IMR-90 (cell line): ENCODE results near the gene ANXA1. TPM values are rescaled to one million over a fixed set of nuclear protein-coding genes. Genes with fewer than 3 reads are reported as not detected.

ENCODE experiments used
- ATAC-seq: fragments of 200-7000 bp; cut with Tn5 transposase; 2 replicates; pipeline ENCODE4 v1.9.1; 2020; ENCODE audit warnings: low read depth, mild to moderate bottlenecking, moderate library complexity
- BruUV-seq: library from RNA; stranded (reverse); fragments of 400-500 nt; replicated peaks from 2 replicates; lab custom pipeline; 2021; lab: Mats Ljungman, UMichigan
- CTCF ChIA-PET: fragments of 300-600 bp; formaldehyde crosslinking; extraction: SDS; loops from one replicate; lab custom pipeline; 2021; ENCODE audit warnings: antibody characterized with exemption; lab: Yijun Ruan, JAX
- POLR2A ChIA-PET: fragments of 300-600 bp; sonication (Branson Sonifier 250); formaldehyde crosslinking; loops from one replicate; lab custom pipeline; 2022; ENCODE audit warnings: antibody characterized with exemption; ENCODE audit not compliant: unreplicated experiment; lab: Charles Lee
- DNase-seq: peaks from one replicate; pipeline ENCODE4 v3.0.0; 2013
- H2AFZ ChIP-seq: replicated peaks from 2 replicates; pipeline ENCODE3; 2013; ENCODE audit warnings: low read length, mild to moderate bottlenecking; ENCODE audit not compliant: poor library complexity
- H2AK5ac ChIP-seq: 2 replicates; pipeline ENCODE4 v1.6.1; 2013; ENCODE audit warnings: low read depth, low read length, inconsistent platforms
- H2AK9ac ChIP-seq: replicated peaks from 2 replicates; pipeline ENCODE3; 2013; ENCODE audit warnings: mild to moderate bottlenecking, low read depth, low read length, moderate library complexity; ENCODE audit not compliant: poor library complexity
- H2BK120ac ChIP-seq: 2 replicates; pipeline ENCODE4 v1.6.1; 2013; ENCODE audit warnings: low read depth, low read length, inconsistent platforms
- H2BK15ac ChIP-seq: 3 replicates; pipeline ENCODE4 v1.6.1; 2013; ENCODE audit warnings: low read depth, low read length, inconsistent platforms
- H2BK20ac ChIP-seq: 2 replicates; pipeline ENCODE4 v1.6.1; 2013; ENCODE audit warnings: low read depth, mild to moderate bottlenecking, inconsistent platforms, low read length, moderate library complexity
- H2BK5ac ChIP-seq: 2 replicates; pipeline ENCODE4 v1.6.1; 2013; ENCODE audit warnings: mild to moderate bottlenecking, low read depth, low read length, inconsistent platforms; ENCODE audit not compliant: poor library complexity, severe bottlenecking
- H3K14ac ChIP-seq: replicated peaks from 2 replicates; pipeline ENCODE4 v1.6.1; 2013; ENCODE audit warnings: low read depth, low read length, inconsistent platforms
- H3K18ac ChIP-seq: 2 replicates; pipeline ENCODE4 v1.6.1; 2013; ENCODE audit warnings: low read depth, low read length, control low read depth
- H3K23ac ChIP-seq: 2 replicates; pipeline ENCODE4 v1.6.1; 2013; ENCODE audit warnings: low read depth, low read length, inconsistent platforms
- H3K27ac ChIP-seq: 2 replicates; pipeline ENCODE4 v1.5.1; 2013; ENCODE audit warnings: mild to moderate bottlenecking, control low read depth, low read length; ENCODE audit not compliant: insufficient read depth
- H3K27me3 ChIP-seq: 2 replicates; pipeline ENCODE4 v1.6.1; 2013; ENCODE audit warnings: low read length; ENCODE audit not compliant: control insufficient read depth, insufficient read depth
- H3K36me3 ChIP-seq: 2 replicates; pipeline ENCODE4 v1.6.1; 2013; ENCODE audit warnings: low read length, mixed read lengths; ENCODE audit not compliant: control insufficient read depth, insufficient read depth
- H3K4ac ChIP-seq: 2 replicates; pipeline ENCODE4 v1.6.1; 2013; ENCODE audit warnings: low read depth, low read length, inconsistent platforms
- H3K4me1 ChIP-seq: 2 replicates; pipeline ENCODE4 v1.6.1; 2013; ENCODE audit warnings: low read length, mixed read lengths; ENCODE audit not compliant: control insufficient read depth, insufficient read depth
- H3K4me2 ChIP-seq: 2 replicates; pipeline ENCODE4 v1.6.1; 2013; ENCODE audit warnings: low read depth, mild to moderate bottlenecking, control low read depth, low read length, moderate library complexity
- H3K4me3 ChIP-seq: 2 replicates; pipeline ENCODE4 v1.5.1; 2013; ENCODE audit warnings: low read depth, mild to moderate bottlenecking, control low read depth, low read length, moderate library complexity; ENCODE audit not compliant: insufficient read depth
- H3K56ac ChIP-seq: 2 replicates; pipeline ENCODE4 v1.6.1; 2013; ENCODE audit warnings: low read length, inconsistent platforms; ENCODE audit not compliant: insufficient read depth; ENCODE audit errors: extremely low read depth
- H3K79me1 ChIP-seq, 2 experiments: 2 replicates each; pipeline ENCODE4 v1.6.1; 2013; ENCODE audit warnings: low read length in 2 of 2, inconsistent platforms in 1 of 2, low read depth in 1 of 2
- H3K9ac ChIP-seq: 2 replicates; pipeline ENCODE4 v1.6.1; 2013; ENCODE audit warnings: low read depth, low read length, control low read depth
- H3K9me1 ChIP-seq: 2 replicates; pipeline ENCODE4 v1.6.1; 2013; ENCODE audit warnings: low read length, inconsistent platforms; ENCODE audit not compliant: insufficient read depth
- H3K9me3 ChIP-seq: 2 replicates; pipeline ENCODE4 v1.6.1; 2013; ENCODE audit warnings: low read length; ENCODE audit not compliant: control insufficient read depth, insufficient read depth
- H4K20me1 ChIP-seq: 2 replicates; pipeline ENCODE4 v1.6.1; 2013; ENCODE audit warnings: low read length, inconsistent platforms; ENCODE audit not compliant: insufficient read depth
- H4K5ac ChIP-seq: 2 replicates; pipeline ENCODE4 v1.6.1; 2013; ENCODE audit warnings: mild to moderate bottlenecking, low read depth, low read length, control low read depth
- H4K8ac ChIP-seq, 2 experiments: 2 replicates each; pipeline ENCODE4 v1.6.1; 2013; ENCODE audit warnings: low read depth in 2 of 2, low read length in 2 of 2, control low read depth in 1 of 2, inconsistent platforms in 1 of 2
- H4K91ac ChIP-seq: 2 replicates; pipeline ENCODE4 v1.6.1; 2013; ENCODE audit warnings: low read depth, low read length, inconsistent platforms; ENCODE audit not compliant: insufficient read depth
- CHD1 ChIP-seq: IDR thresholded peaks from 2 replicates; pipeline ENCODE4 v1.6.1; 2012; ENCODE audit warnings: low read depth, low read length, improper control_type of control experiment
- FOS ChIP-seq: fragments of 150-350 bp; IDR thresholded peaks from 2 replicates; pipeline ENCODE4 v1.6.1; 2016; ENCODE audit warnings: low read depth, low read length
- MAZ ChIP-seq: IDR thresholded peaks from 2 replicates; pipeline ENCODE4 v1.6.1; 2012; ENCODE audit warnings: low read depth, mild to moderate bottlenecking, low read length, improper control_type of control experiment, moderate library complexity, borderline replicate concordance
- MXI1 ChIP-seq: IDR thresholded peaks from 2 replicates; pipeline ENCODE4 v1.6.1; 2012; ENCODE audit warnings: low read depth, mild to moderate bottlenecking, low read length, moderate library complexity, borderline replicate concordance
- NFE2L2 ChIP-seq: fragments of 150-350 bp; IDR thresholded peaks from 2 replicates; pipeline ENCODE4 v1.6.1; 2016; ENCODE audit warnings: low read depth, mild to moderate bottlenecking, low read length
- RAD21 ChIP-seq: IDR thresholded peaks from 2 replicates; pipeline ENCODE4 v1.6.1; 2012; ENCODE audit warnings: low read length, improper control_type of control experiment
- RCOR1 ChIP-seq: IDR thresholded peaks from 2 replicates; pipeline ENCODE4 v1.6.1; 2012; ENCODE audit warnings: mild to moderate bottlenecking, low read length, improper control_type of control experiment; ENCODE audit not compliant: insufficient replicate concordance
- RFX5 ChIP-seq: IDR thresholded peaks from 2 replicates; pipeline ENCODE4 v1.8.0; 2012; ENCODE audit warnings: low read depth, mild to moderate bottlenecking, low read length, moderate library complexity
- SMC3 ChIP-seq: fragments of 150-350 bp; IDR thresholded peaks from 2 replicates; pipeline ENCODE4 v1.6.1; 2016; ENCODE audit warnings: low read depth, mild to moderate bottlenecking, antibody characterized with exemption, low read length, moderate library complexity
- WGBS, 2 experiments: methylation state at CpG; one replicate each; pipeline versions ENCODE4 v1.1.5 to v1.1.7; 2013; ENCODE audit warnings: missing lambda C conversion rate in 2 of 2; ENCODE audit not compliant: insufficient read length in 1 of 2; ENCODE audit errors: extremely low coverage in 2 of 2; 5-methylcytosine and 5-hydroxymethylcytosine counted together
- dilution Hi-C: fragments of 300-500 bp; cut with HindIII; formaldehyde crosslinking; loops from one replicate; pipeline ENCODE4 v1.14.3; 2018; ENCODE audit warnings: low sequenced_read_pairs; ENCODE audit not compliant: unreplicated experiment
- in situ Hi-C: fragments of 300-500 bp; cut with MboI; formaldehyde crosslinking; loops from 3 replicates; pipeline ENCODE4 v1.14.3; 2019; ENCODE audit warnings: low sequenced_read_pairs, inconsistent platforms, mixed read lengths
- intact Hi-C: fragments of 100-400 bp; cut with micrococcal nuclease; formaldehyde crosslinking; loops from 2 replicates; pipeline ENCODE4 v1.10.0; 2022
- polyA plus RNA-seq, 3 experiments: library from polyadenylated mRNA; depleted of rRNA; stranded (reverse); fragments of >200 nt; gene quantifications; 2 replicates each; pipeline ENCODE4 v1.2.3, GENCODE V29; 2012; ENCODE audit warnings: low replicate concordance in 1 of 3
- total RNA-seq: library from RNA; depleted of rRNA; stranded (reverse); fragments of >200 nt; gene quantifications from 2 replicates; pipeline ENCODE4 v1.2.3, GENCODE V29; 2012
- TF ChIP-seq, protein P1 (sequence below): fragments of 150-350 bp; IDR thresholded peaks from 2 replicates; pipeline ENCODE4 v1.6.1; 2017; ENCODE audit warnings: mild to moderate bottlenecking, antibody characterized with exemption, low read length, low read depth

The ANXA1 gene
- total and polyA plus RNA-seq, 2 of the 4 experiments (the other 2 are of a cell fraction): 520 to 583 TPM

DNA sequence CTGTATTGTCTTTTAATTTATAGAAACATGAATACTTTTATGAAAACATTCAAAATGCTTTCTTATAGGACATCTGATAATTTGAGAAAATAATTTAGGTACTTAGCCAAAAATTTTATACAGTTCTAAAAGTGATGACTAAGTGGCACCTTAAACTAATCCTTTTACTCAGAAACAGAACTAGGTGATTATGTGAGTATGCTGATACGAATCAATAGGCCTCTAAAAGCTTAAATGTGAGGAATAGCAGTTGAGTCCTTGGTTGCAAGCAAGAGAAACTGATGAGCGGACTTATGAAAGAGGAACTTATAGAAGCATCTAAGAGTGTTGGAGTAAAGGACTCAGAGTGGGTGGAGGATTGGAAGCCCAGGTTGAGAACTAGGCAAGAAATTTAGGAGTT, 26.4 kb downstream of the ANXA1 start:
- H3K36me3 ChIP-seq: no peaks in the 10 kb centered on the region
- H3K4ac ChIP-seq: no peak overlapping the region
- 0 out of 2 replicates have a peak, but pooled peaks cover 1% of the 10 kb centered on the region for H3K4me1 ChIP-seq
- no TSS peak for BruUV-seq
- TF ChIP-seq NFE2L2 (no peak), RCOR1 (no peak), MXI1 (no peak), MAZ (no peak), SMC3 (no peak), RFX5 (no peak), FOS (no peak), CHD1 (no peak), RAD21 (no peak)
- TF ChIP-seq, protein P1, sequence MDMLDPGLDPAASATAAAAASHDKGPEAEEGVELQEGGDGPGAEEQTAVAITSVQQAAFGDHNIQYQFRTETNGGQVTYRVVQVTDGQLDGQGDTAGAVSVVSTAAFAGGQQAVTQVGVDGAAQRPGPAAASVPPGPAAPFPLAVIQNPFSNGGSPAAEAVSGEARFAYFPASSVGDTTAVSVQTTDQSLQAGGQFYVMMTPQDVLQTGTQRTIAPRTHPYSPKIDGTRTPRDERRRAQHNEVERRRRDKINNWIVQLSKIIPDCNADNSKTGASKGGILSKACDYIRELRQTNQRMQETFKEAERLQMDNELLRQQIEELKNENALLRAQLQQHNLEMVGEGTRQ: no peak
- no peak overlapping the region for H3K4me2 ChIP-seq
- no peak for DNase-seq
- H4K91ac ChIP-seq: no peak overlapping the region
- no peak overlapping the region for H3K9ac ChIP-seq
- no peaks in the 10 kb centered on the region for H3K9me3 ChIP-seq
- H2BK5ac ChIP-seq: no peak overlapping the region
- dilution Hi-C loops: no loop called here
- no peak overlapping the region for H3K18ac ChIP-seq
- ChIA-PET POLR2A (no interaction called here), CTCF (no interaction called here)
- no CpG with 5 or more reads among the region's 2 CpGs for WGBS, 2 experiments
- H4K8ac ChIP-seq: no peak overlapping the region
- H3K14ac ChIP-seq: no peak overlapping the region
- H2BK15ac ChIP-seq: no peak overlapping the region
- no peak overlapping the region for H3K56ac ChIP-seq
- H3K4me3 ChIP-seq: no peak overlapping the region
- H2BK120ac ChIP-seq: no peak overlapping the region
- in situ Hi-C loops: no loop called here
- intact Hi-C loops: no loop called here
- no peaks in the 10 kb centered on the region; the same call in 1 of the 2 replicates for H3K9me1 ChIP-seq
- no peak overlapping the region for H2BK20ac ChIP-seq
- ATAC-seq: no peak
- H4K20me1 ChIP-seq: no peaks in the 10 kb centered on the region
- no peak overlapping the region for H2AK9ac ChIP-seq
- H3K27me3 ChIP-seq: no peaks in the 10 kb centered on the region
- no peak overlapping the region for H3K23ac ChIP-seq
- no peak overlapping the region for H2AFZ ChIP-seq
- no peaks in the 10 kb centered on the region for H3K79me1 ChIP-seq
- H4K5ac ChIP-seq: no peak overlapping the region
- H3K27ac ChIP-seq: no peak overlapping the region
- H2AK5ac ChIP-seq: no peak overlapping the region
